ENCODE data around the gene GGCT.
"Not testable (repeated sequence)": the region's sequence is repeated elsewhere in the genome, so short reads cannot be mapped to it uniquely, and the experiment has no call there.

Gene GGCT

DNA sequence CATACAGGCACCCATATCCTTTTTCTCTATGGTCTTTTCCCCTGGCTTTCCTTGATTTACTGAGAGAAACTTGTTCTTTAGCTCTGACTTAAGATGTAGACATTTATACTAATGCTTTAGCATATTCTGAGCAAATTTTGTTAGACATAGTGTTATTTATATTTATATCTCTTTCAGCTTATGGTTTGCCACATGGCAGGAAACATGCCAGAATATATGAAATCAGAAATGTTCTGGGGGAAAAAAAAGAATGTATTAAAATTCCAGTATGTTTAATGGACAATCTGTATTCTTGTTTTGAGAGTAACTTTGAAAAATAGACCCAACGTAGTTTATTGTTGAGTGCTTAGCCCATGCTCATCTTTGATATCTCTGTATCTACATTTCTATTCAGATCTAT is 10.1 kb upstream of the GGCT start:
- no peak for DNase-seq

DNA sequence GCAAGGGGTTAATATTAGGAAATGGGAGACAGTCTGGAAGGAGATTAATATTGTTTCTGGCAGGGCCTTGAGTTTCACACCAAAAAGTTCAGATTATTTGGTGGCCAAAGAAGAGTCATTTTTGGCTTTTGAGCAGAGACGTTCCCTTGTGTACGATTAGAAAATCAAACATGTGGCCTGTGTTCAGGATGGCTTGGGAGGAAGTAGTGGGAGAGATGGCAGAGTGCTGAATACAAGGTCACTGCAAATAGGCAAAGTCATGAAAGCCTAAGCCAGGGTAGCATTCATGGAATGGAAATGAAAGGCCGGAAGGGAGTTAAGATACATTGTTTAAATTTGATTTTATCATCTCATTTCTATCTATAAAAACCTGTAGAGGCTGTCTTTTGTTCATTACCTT is 9.5 kb upstream of the GGCT start:
- DNase-seq, result no peak

GRCh38 chr7:30513762-30514161 is 9.1 kb upstream of the GGCT start:
- no peak for DNase-seq

GRCh38 chr7:30511973-30512662 is 7.5 kb upstream of the GGCT start:
- no peak for DNase-seq

GRCh38 chr7:30511494-30511893 is 6.9 kb upstream of the GGCT start:
- no peak for DNase-seq

DNA sequence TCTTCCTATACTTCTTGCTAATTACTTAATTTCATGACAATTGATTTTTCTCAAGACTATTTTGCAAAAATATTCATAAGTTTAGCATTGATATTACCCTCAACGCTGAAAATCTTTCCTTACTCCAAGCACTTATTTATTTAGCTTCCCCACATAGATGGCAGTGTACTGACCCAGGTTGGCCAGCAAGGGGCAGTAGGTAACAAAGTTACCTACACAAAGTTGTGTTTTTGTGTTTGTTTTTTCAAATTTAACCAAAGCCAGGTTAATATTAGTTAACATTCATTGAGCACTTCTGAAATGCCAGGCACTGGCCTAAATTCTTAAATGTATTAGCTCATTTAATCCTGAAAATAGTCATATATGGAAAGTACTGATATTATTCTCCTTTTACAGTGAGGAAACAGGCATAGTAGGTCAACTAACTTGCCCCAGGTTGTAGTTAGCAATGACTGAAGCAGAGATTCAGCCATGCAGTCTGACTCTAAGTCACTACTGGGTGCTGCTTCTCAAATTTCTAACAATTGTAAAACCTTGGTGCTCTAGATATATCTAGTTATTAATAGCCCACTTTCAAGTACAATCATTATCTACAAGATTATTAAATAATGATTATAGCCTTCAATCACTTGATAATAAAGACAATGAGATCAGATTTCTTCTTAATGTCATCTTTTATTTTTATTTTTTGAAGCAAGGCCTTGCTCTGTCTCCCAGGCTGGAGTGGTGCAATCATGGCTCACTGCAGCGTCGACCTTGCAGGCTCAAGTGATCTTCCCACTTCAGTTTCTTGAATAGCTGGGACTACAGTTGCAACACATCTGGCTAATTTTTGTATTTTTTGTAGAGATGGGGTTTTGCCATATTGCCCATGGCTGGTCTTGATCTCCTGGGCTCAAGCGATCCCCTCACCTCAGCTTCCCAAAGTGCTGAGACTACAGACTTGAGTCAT is 5.8 kb upstream of the GGCT start:
- peak in 1 of 2 experiments; percentile 2 for DNase-seq

GRCh38 chr7:30509171-30509857 is 4.7 kb upstream of the GGCT start:
- DNase-seq, result not testable (repeated sequence)

GRCh38 chr7:30507346-30507900 is 2.8 kb upstream of the GGCT start:
- DNase-seq, result not testable (repeated sequence)

DNA sequence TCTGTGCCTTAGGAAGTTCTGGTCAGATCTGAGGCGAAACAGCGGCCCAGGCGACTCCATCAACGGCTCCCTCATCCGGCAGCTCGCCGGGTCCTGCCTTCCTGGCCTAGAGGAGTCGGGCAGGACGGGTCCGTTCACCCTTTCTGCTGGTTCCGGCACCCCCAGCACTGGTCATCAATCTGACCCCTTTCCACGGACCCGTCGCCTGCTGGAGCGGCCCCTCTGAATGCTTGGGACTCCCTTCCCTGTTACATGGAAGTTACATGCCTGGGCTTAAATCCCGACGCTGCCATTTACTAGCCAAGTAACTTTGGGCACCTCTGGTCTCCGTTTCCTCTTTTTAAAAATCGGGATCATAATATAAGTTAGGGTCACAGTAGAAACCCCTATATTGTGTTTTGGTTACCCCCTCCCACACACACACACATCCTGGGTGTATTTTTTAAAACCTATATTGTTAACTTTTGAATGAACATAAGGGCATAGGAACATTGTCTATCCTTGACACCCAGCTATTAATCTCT is 607 bp upstream of the GGCT start:
- no peak for DNase-seq

GRCh38 chr7:30503274-30504212 is 1.1 kb downstream of the GGCT start:
- DNase-seq, result no peak

- no peak for DNase-seq
Observed at GRCh38 chr7:30502470-30503251, 2.0 kb downstream of the GGCT start.

DNA sequence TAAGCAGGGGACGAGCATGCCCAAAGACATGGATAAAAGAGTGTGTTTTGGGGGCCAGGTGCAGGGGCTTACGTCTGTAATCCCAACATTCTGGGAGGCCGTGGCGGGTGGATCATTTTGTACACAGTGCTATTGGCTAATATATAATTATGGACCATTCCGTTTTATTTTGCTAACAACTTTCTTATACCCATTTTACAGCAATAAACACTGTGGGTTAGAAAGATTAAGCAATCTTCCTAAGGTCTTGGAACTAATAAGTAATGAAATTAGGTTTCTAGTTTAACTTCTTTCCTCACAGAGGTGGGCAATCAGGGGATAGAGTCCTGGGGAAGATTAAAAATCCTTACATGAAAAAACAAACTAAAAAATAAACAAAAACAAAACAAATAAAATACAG is 3.4 kb downstream of the GGCT start:
- DNase-seq, result no peak

GRCh38 chr7:30493228-30493627 is 11.4 kb downstream of the GGCT start:
- no peak for DNase-seq

- DNase-seq, result no peak
Observed at GRCh38 chr7:30491417-30491816, 13.2 kb downstream of the GGCT start.

DNA sequence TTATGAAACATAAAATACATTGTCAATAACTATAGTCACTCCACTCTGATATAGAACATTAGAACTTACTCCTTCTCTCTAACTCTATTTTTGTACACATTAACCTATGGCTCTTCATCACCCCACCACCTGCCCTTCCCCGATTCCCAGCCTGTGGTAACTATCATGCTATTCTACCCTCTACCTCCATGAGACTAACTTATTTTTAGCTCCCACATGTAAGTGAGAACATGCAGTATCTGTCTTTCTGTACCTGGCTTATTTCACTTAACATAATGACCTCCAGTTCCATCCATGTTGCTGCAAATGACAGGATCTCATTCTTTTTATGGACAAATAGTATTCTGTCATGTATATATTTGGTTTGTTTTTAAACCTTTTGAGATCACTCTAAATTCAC is 17.3 kb downstream of the GGCT start:
- no peak for DNase-seq

DNA sequence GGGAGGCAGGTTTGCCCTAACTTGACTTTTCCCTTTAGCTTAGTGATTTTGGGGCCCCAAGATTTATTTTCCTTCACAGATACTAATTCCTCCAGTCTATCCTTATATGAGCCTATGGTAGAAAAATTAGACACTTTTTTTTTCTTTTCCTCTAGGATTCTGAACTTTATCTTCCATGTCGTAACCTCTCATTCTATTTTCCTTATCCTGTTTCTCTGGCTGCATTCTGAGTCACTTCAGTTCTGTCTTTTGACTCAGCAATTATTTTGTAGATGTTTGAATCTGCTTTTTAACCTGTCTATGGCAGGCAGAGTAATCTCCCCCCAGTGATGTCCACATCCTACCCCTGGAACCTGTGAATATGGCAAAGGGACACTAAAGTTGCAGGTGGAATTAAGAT is 19.0 kb downstream of the GGCT start:
- no peak for DNase-seq

- not testable (repeated sequence) for DNase-seq
Observed at GRCh38 chr7:30481416-30481815, 23.2 kb downstream of the GGCT start.

DNA sequence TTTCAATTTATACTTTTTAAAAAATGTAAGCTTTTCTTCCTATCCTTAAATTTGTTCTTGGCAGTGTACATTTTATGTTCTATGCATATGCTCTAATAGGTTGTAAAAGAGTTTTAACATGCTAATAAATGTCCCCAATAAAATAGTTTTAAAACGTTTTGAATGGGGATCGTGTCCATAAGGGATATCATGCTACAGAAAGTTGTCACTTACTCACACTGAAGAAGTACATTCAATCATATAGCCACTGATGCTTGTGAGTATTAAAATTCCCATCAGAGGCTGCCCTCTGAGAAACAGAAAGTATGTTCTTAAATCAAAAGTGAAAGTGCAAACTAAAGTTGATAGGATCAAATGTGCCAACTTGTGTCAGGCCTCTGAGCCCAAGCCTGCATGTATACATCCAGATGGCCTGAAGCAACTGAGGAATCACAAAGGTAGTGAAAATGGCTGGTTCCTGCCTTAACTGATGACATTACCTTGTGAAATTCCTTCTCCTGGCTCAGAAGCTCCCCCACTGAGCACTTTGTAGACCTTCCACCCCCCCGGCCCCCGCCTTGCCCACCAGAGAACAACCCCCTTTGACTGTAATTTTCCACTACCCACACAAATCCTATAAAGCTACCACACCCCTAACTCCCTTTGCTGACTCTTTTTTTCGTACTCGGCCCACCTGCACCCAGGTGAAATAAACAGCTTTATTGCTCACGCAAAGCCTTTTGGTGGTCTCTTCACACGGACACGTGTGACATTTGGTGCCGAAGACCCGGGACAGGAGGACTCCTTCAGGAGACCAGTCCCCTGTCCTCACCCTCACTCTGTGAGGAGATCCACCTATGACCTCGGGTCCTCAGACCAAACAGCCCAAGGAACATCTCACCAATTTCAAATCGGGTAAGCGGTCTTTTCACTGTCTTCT is 25.2 kb downstream of the GGCT start:
- no peak for DNase-seq

DNA sequence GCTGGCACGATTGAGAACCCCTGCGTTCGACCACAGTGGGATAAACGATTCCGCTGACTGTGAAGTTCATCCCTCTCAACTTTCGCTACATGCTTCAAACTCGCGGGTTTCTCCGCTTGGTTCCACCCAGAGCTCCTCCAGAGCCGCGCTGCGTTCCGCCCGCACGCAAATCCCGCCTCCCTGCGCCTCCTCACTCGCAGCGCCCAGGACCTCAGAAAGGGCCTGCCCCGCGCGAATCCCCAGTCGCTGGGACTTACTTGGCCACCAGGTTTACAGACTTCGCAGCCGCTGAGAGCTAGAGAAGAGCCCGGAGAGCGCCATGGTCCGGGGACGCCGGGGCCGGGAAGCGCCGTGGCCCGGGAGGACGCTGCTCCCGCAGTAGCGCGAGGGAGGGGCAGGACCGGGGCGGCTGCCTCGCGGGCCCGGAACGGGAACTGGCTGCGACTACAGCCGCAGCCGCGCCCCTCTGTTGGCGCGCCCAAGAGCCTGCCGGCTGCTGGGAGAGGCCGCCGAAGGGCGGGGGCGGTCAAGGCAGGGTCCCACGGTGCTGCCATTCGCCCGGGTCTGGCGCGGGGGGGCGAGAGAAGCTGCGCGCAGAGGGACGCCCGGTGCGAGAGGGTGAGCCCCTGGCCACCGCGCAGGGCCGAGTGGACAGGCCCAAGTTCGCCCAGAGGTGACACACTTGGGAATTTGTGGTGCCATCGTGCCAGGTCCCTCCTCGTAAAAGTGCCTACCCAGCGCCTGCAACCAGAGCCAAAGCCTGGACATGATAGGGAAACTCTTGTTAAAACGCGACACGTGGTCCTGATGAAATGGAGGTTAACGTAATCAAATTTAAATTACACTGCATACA is 26.1 kb downstream of the GGCT start, which contains the start of gene NOD1:
NOD1 (minus strand) TSS at position 436 of the 853 bp plus-strand sequence. CDS start 21,863 bp downstream, outside the sequence.
- peak in 1 of 2 experiments; percentile 3 for DNase-seq

Data from cerebellar nuclear complex (tissue), 1 donor.